ENCODE measurements around the gene HIPK2. TPM values are rescaled to one million over a fixed set of nuclear protein-coding genes. Genes with fewer than 3 reads are reported as not detected.
A peak's percentile ranks its signal among the peaks of the same experiment; 100 is the strongest.

The HIPK2 gene
- total and polyA plus RNA-seq, 8 donors, result 25.1 to 61.8 (median 30.4) TPM

DNA sequence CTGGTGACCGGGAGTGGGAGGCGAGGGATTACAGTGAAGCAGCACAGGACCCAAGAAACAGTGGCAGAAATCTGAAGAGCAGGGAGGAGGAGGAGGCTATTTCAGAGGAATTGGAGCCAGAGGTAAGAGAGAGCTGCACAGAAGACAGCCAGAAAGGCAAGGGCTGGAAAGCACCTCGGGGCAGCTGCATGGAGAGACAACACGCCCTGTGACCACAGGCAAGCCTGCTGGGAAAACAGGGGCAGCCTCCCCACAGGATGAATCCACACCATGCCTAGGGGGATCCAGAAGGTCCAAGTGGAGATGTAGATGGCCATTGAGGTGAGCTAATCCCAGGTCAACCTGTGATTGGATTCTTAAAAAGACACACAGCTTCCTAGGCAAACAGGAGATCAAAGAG, 135.5 kb downstream of the HIPK2 start:
- intact Hi-C loops (cut with DNase I), result loop anchor here in 1 of 2 donors (10.0 kb wide), 1 partner anchor 133 kb away; the partner anchor contains the start of gene HIPK2
- no peak overlapping the region for H3K27ac ChIP-seq
- ATAC-seq (no peak), DNase-seq (no peak)
- TF ChIP-seq CTCF (IDR thresholded peaks at IDR 0.05), result no peak
- no peak overlapping the region for H3K4me3 ChIP-seq
- peaks cover 0 to 33% of the 10 kb centered on the region in 2 donors for H3K36me3 ChIP-seq
- peaks cover 0 to 35% of the 10 kb centered on the region in 2 donors for H3K4me1 ChIP-seq
- no peaks in the 10 kb centered on the region for H3K27me3 ChIP-seq
- H3K9me3 ChIP-seq, result no peaks in the 10 kb centered on the region

GRCh38 chr7:139641337-139641992, 136.3 kb downstream of the HIPK2 start:
- ATAC-seq (no peak), DNase-seq (no peak)
- Histone ChIP-seq H3K4me1 (peaks cover 0 to 27% of the 10 kb centered on the region in 2 donors), H3K9me3 (no peaks in the 10 kb centered on the region), H3K36me3 (peaks cover 0 to 33% of the 10 kb centered on the region in 2 donors), H3K27ac (no peak overlapping the region), H3K4me3 (no peak overlapping the region), H3K27me3 (no peaks in the 10 kb centered on the region)
- intact Hi-C loops (cut with DNase I), result loop anchor here in 1 of 2 donors (10.0 kb wide), 1 partner anchor 133 kb away; the partner anchor contains the start of gene HIPK2
- TF ChIP-seq CTCF (IDR thresholded peaks at IDR 0.05), result no peak

DNA sequence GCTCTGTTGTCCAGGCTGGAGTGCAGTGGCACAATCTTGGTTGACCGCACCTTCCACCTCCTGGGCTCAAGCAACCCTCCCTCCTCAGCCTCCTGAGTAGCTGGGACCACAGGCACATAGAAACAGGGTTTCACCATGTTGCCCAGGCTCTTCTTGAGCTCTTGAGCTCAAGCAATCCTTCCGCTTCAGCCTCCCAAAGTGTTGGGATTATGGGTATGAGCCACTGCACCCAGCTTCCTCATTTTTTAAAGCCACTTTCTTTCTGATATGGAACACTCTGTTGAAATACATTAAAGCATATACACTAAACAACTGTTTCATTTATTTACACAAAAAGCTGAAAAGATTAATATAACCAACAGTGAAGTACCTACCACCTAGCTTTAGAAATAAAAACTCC, 137.1 kb downstream of the HIPK2 start:
- TF ChIP-seq CTCF (IDR thresholded peaks at IDR 0.05), result no peak
- Histone ChIP-seq H3K9me3 (no peaks in the 10 kb centered on the region), H3K27ac (no peak overlapping the region), H3K4me3 (no peak overlapping the region), H3K4me1 (peaks cover 0 to 19% of the 10 kb centered on the region in 2 donors), H3K36me3 (peaks cover 0 to 36% of the 10 kb centered on the region in 2 donors), H3K27me3 (no peaks in the 10 kb centered on the region)
- DNase-seq (no peak), ATAC-seq (no peak)
- intact Hi-C loops (cut with DNase I), result loop anchor here in 1 of 2 donors (10.0 kb wide), 1 partner anchor 134 kb away; the partner anchor contains the start of gene HIPK2

DNA sequence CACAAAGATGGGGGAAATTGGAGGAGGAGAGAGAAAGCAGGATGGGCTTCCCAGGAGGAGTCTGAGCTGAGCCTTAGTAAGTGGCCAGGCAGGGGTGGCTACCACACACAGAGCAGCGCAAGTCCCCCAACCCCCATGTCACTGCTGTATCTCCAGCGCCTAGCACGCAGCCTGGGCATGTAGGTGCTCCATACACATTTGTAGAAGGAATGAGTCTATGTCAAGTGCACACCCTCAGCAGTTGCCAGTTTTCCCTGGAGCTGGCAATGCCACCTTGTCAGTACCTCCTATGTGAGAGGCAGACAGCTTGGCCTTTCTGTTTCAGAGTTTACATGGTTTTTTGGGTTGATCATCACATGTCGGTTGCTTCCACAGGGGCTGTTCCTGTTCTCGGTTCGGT, 138.2 kb downstream of the HIPK2 start:
- Histone ChIP-seq H3K27ac (no peak overlapping the region), H3K27me3 (no peaks in the 10 kb centered on the region), H3K4me3 (no peak overlapping the region), H3K36me3 (peaks cover 0 to 36% of the 10 kb centered on the region in 2 donors), H3K4me1 (peaks cover 0 to 17% of the 10 kb centered on the region in 2 donors), H3K9me3 (no peaks in the 10 kb centered on the region)
- TF ChIP-seq CTCF (IDR thresholded peaks at IDR 0.05), result no peak
- DNase-seq (no peak), ATAC-seq (no peak)
- intact Hi-C loops (cut with DNase I), result no loop called here

DNA sequence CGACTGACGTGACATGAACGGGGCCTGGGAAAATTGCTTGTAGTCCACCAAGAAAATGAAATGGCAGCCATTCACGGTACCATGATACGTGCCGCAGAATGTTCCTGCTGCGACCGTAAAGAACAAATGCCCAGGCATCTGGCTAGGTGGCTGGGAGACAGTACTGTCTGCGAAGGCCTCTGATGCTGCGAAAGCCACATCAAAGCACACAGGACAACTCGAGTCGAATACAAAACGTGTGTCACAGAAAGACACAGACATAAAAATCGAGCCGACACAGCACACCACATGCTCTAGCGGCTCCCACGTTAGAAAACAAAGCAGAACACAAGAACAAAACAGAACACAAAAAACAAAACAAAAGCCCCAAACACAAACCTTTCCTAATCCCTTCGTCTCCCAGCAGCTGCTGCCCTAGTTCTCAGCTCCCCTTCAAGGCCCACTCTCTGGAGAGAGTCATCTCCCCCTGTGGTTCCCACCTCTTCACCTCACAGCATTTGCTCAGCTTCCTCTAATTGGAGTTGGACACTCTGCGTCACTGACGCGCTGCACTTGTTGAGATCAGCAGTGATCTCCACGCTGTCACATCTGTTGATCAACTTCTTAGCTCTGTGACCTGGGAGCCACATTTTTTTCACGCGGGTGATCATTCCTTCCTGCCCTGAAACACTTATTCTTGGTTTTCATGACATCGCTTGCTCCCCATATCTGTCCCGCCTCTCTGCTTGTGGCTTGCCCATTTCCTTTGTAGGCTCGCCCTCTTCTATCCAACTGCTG, 142.1 kb downstream of the HIPK2 start:
- no peaks in the 10 kb centered on the region for H3K27me3 ChIP-seq
- ATAC-seq, result peak; percentile 29
- no peak for TF ChIP-seq CTCF (IDR thresholded peaks at IDR 0.05)
- no peaks in the 10 kb centered on the region for H3K9me3 ChIP-seq
- H3K4me1 ChIP-seq, result peaks cover 0 to 6% of the 10 kb centered on the region in 2 donors
- no peak overlapping the region for H3K4me3 ChIP-seq
- intact Hi-C loops (cut with DNase I), result no loop called here
- peaks cover 0 to 42% of the 10 kb centered on the region in 2 donors for H3K36me3 ChIP-seq
- H3K27ac ChIP-seq, result no peak overlapping the region
- no peak for DNase-seq

All from left lung (tissue), 10 donors.